Pulmonary artery endothelial cell (primary cell): ENCODE data around the gene MYOM3. TPM values are rescaled to one million over a fixed set of nuclear protein-coding genes. Genes with fewer than 3 reads are reported as not detected.
A peak's percentile ranks its signal among the peaks of the same experiment; 100 is the strongest.
"Not testable (repeated sequence)": the region's sequence is repeated elsewhere in the genome, so short reads cannot be mapped to it uniquely, and the experiment has no call there.

Experiments used
- DNase-seq: peaks from one replicate; pipeline ENCODE4 v3.0.0-alpha.2; 2011; ENCODE audit warnings: low read depth, low spot score
- total RNA-seq: library from RNA; depleted of rRNA; stranded (reverse); fragments of >200 nt; gene quantifications from 2 replicates; pipeline ENCODE4 v1.2.3, GENCODE V29; 2014

The MYOM3 gene
- total RNA-seq, 1 donor from 2014 or later, result 0.13 TPM

DNA sequence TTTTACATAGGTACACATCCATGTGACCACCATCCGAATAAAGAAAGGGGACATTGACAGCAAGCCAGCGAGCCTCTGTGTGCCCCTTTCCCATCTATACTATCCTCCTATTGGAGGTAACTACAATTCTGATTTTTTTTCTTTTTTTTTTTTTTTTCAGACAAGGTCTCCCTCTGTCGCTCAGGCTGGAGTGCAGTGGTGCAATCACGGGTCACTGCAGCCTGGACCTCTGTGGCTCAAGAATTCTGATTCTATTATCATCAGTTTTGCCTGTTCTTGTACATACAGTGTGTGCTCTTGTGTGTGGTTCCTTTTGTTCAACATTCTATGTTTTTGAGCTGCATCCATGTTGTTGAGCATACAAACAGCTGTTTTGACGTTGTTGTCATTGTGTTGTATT lies 75.8 kb downstream of the MYOM3 start:
- DNase-seq, result no peak

DNA sequence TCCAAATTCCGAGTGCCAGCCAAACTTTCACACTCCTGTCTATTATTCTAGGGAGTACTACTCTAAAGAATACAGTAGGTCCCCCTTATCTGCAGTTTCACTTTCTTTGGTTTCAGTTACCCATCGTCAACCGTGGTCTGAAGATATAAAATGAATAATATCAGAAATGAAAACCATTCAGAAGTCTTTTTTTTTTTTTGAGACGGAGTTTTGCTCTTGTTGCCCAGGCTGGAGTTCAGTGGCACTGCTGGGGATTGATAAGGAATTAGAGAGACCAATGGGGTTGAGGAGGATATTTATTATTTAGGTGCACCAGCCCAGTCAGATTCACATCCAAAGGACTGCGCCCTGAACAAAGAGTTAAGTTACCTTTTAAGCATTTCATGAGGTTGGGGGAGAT lies 79.0 kb downstream of the MYOM3 start:
- DNase-seq, result no peak

DNA sequence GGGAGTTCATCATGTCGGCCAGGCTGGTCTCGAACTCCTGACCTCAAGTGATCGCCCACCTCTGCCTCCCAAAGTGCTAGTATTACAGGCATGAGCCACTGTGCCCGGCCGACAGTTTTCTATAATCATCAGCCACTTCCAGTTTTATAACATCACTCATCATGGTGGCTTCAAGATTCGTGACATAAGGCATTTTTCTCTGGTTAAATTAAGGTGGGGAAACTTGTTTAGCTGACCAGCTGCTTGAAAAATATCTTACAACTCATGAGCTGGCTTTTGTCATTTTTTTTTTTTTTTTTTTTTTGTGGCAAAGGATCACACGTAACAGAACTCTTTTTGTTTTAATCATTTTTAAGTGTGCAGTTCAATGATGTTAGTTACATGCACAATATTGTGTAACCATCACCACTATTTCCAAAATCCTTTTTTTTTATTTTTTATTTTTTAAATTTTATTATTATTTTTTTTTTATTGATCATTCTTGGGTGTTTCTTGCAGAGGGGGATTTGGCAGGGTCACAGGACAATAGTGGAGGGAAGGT lies 80.9 kb downstream of the MYOM3 start:
- not testable (repeated sequence) for DNase-seq

DNA sequence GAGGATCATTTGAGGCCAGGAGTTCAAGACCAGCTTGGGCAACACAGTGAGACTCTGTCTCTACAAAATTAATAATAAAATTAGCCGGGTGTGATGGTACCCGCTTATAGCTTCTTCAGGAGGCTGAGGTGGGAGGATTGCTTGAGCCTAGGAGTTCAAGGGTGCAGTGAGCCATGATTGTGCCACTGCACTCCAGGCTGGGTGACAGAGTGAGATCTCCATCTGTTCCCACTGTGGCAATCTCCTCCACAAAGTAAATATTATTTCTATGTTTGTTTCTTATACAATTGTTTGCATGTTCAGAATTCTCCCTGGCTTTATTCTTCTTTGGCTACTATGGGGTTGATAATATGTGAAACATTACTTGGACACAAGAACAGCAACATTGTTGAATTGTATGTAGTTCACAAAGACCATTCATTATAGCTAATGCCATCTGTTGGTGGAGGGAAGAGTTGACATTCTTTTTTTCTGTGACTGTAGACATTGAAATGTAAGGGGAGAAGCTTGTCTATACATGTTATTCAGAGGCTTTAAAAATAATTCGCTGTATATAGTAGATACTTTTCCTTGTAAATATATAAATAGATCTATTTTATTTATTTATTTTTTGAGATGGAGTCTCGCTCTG lies 84.0 kb downstream of the MYOM3 start:
- DNase-seq, result peak; percentile 20

DNA sequence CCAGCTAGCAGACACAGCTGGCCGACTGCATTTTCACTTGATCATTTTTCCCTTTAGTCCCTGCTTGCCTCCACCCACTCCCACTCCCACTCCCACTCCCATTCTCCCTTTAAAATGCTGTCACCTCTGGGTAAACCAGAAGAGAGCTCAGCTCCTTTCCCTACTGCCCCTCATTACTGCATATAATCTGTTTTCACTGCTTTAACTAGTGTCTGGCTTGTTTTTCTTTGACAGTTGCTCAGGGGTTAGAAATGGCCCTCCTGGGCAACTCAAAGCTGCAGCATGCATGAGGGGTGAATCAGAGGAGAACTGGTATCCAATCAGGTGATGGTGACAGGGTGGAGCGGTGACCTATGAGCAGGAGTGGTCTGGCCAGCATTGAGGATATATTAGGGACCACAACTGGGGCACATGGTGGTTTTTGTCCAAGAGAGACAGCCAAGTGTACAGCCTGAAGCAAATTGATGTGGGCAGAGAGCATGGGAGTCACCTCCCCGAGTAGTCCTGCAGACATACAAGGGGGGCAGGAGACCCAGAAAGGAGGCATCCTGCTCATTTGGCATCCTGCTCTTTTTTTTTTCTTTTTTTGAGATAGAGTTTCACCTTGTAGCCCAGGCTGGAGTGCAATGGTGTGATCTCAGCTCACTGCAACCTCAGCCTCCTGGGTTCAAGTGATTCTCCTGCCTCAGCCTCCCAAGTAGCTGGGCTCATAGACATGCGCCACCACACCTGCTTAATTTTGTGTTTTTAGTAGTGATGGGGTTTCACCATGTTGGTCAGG lies 89.2 kb downstream of the MYOM3 start:
- DNase-seq, result no peak

DNA sequence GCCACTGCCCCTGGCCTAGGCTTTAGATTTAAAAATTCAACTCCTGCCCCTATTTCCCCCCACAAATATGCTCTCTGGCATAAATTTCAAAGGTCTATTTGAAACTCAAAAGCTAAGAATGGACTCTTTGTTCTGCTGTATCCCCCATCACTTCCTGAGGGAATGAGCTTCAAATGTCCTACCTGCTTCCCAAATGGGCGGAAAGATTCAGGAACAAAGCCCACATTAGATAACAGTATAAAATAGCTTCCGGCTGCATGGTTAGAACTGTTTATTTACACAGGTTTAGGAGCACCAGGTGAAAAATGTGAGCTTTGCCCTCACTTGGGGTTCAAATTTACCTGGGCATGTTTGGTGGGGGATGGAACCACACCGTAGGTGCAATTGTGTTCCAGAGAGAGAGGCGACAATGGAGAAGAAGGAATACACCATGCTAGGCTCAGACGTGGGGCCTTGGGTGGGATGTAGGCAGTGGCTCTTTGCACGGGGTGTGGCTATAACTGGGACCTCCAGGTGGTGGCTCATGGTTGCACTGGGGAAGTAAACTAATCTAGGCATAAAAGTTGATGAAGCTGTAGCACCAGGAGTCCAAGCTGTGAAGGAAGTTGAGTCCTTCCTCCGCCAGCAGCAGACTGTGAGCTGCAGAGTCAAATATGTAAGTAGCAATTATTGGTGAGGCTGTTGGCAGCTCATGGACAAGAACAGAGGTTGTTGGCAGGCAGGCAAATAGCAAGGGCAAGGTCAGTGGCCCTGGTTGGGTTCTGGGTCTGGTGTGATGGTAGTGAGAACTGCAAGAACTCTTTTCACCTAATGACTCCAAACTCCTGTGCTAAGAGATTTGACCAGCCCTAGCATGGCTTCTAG lies 90.3 kb downstream of the MYOM3 start:
- DNase-seq, result no peak

DNA sequence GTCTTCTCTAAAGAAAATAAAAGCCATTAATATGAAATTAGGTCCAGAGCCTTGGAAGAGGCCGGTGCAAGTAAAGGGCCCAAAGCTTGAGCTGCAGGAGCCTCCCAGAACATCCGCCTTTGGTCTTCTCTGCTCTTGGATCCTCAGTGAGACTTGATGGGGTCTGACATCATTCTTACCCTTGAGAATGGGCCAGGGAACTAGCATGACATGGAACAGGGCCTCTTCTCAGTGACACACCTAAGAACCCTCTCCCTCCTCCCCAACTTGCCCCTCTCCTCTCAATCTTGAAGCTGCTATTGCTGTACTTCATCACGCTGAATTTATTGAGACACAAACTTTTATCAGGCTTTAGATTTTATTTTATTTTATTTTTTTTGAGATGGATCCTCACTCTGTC lies 91.5 kb downstream of the MYOM3 start:
- DNase-seq, result no peak

DNA sequence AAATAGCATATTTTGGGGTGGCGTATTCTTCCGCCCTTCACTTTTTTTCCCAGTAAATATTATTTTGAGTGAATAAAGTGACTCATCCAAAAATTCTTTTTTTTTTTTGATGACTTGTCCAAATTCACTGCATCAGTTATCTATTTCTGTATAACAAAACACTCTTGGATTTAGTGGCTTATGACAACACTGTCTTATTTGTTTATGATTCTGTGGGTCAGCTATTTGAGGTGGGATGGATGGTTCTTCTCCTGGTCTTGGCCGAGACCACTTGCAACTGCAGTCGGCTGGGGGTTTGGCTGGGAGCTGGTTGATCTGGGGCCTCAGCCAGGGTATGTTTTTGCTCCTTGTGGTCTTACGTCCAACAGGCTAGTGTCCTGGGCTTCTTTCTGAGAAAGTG lies 91.9 kb downstream of the MYOM3 start:
- no peak for DNase-seq

DNA sequence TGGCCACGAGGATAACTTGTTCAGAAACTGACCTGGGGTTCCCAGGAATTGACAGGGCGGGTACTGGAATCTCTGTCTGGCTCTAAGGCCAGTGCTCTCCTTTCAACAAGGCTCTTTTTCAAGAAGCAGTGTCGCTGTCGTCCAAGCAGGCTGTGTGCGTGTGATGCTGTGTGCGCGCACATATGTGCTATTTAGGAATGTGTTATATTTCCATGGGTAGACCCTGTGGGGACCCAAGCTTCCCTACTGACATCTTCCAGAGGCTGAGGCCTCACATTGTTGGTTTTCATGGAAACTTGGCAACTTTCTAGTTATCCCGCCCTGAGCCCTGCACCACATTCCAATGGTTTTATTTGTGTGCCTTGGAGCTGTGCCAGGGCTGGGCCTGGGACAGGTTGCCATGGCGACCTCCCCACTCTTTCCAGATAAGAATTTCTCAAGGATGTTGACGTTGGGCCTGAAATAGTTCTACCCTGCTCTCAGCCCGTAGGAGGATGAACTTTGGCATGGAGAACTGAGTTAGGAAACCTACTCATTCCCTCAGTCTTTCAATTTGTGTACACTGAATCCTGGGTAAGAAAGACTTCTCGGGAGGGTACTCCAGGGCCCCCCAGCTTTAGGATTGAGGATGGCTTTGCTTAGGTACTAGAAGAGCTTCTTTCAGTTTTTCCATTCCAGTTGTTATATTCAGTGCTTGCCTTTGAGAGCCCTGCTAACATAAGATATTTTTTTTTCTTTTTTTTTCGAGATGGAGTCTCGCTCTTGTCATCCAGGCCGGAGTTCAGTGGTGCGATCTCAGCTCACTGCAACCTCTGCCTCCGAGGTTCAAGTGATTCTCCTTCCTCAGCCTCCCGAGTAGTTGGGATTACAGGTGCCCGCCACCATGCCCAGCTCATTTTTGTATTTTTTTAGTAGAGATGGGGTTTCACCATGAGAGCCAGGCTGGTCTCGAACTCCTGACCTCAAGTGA lies 93.0 kb downstream of the MYOM3 start:
- DNase-seq, result peak; percentile 99

DNA sequence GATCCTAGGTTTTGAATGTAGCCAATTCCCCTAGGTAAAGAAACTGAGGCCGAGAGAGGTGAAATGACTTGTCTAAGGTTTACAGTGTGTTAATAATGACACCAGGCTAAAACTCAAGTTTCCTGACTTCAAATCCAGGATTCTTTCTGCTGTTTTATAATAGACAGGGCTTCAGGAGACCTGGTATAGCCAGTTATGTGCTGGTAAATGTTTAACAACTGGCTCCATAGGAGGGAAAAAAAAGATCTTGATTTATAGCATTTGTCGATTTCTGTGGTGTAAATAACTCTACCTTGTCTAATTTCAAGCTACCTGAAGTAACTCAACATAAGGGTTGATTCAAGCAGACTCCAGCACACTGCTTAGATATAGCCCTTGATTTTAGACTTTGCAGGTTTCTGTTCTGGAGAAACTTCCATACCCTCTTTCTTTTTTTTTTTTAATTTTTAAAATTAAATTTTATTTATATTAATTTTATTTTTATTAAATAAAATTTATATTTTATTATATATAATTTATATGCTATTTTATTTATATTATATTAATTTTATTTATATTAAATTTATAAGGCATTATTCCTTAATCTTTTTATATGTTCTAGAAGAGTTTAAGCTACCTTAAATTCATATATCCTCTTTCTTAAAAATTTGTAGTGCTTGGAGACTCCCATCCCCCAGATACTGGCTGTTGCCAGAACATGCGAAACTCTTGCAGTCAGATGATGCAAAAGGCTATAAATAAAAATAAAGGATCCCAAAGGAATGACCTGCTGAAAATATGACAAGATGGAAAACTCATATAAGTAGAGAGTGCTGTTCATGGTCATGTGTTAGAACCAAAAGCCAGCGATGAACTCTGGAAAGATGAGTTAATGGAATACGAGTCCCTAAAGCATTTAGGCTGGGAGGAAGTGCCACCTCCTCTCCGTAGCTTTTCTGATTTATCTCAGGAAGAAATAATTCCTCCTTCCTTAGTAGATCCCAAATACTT lies 96.4 kb downstream of the MYOM3 start:
- no peak for DNase-seq

DNA sequence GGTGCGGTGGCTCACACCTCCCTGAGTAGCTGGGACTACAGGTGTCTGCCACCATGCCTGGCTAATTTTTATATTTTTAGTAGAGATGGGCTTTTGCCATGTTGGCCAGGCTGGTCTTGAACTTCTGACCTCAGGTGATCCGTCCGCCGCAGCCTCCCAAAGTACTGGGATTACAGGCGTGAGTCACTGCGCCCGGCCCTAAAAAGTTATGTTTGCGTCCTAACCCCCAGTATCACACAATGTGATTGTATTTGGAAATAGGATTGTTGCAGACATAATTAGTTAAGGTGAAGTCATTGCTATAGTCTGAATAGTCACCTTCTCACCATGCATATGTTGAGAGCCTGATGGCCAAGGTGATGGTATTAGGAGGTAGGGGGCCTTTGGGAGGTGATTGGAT lies 99.1 kb downstream of the MYOM3 start:
- not testable (repeated sequence) for DNase-seq

DNA sequence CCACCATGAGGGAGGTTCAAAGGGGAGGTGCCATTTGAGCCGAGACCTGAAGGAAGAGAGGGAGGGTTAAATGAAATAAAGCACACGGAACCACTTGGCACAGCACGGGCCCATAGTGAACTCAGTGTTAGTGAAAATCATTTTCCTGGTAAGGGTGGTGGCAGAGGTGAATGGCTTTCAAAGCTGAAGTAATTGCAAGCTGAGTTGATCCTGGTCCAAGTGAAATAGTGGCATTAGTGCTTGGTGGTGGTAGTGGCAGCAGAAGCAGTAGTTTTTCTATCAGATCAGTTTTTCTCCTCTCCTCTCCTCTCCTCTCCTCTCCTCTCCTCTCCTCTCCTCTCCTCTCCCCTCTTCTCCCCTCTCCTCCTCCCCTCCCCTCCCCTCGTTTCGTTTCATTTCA lies 101.3 kb downstream of the MYOM3 start:
- DNase-seq, result no peak

DNA sequence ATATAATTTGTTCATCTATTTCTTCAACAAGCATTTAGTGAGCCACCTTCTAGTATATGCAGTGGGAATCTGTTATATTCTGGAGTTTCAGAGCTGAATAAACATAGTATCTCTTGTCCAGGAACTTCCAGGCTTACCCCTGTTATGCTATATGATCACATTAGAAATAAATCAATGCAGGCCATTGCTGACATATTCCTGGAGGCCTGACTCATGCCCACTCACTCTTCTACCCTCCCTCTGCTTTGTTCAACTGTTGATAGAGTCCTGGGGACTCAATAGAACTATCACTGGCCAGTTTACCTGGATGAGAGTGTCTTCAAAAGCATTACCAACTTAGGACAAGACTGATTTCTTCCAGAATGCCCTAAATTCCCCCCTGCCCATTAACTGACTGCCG lies 102.5 kb downstream of the MYOM3 start:
- peak; percentile 20 for DNase-seq

DNA sequence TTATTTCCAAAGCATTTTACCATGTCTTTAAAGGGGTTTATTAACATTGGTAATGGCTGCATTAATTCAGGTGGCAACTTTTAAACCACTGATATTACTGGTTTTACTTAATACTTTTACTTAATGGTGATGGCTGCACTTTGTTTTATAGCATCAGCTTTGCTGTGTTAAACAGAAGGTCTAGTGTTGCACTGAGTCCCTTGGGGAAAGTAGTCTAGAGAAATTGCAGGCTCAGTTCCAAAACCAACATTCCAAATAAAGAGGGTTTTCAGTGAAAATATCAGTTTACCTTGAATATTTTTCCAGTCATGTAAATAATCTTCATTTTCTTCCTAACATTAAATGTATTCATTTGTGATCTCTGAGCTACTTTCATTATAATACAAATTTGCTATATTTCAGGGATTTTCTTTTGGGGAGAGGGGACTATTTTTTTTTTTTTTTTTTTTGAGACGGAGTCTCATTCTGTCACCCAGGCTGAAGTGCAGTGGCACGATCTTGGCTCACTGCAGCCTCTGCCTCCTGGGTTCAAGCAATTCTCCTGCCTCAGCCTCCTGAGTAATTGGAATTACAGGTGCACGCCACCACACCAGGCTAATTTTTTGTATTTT lies 103.3 kb downstream of the MYOM3 start:
- not testable (repeated sequence) for DNase-seq

DNA sequence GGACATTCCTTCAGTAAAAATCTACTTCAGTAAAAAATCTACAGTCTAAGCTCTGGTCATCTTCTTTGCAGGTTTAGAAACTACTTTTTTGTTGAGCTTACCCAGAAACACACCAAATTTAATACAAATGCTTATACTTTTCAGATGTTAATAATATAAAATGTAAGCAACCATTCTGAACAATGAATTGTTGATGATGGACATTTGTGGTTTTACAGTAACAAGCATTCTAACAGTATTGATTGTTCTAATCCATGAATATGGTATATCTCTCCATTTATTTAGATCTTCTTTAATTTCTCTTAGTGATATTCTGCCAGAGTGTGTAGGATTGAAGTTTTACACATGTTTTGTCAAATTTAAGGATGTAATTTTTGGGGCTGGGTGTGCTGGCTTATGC lies 104.9 kb downstream of the MYOM3 start:
- no peak for DNase-seq
